Measurements from ENCODE around the gene DLG2.
A peak's percentile ranks its signal among the peaks of the same experiment; 100 is the strongest.

Gene DLG2

GRCh38 chr11:84224042-84224441 is 1403.1 kb downstream of the DLG2 start:
- H3K4me3 ChIP-seq (ENCODE audit: low read depth, low read length) = no peak overlapping the region
- DNase-seq (ENCODE audit: low read depth) = peak; percentile 1
- no peak for TF ChIP-seq CTCF (conservative IDR thresholded peaks at IDR 0.05; ENCODE audit: low read depth, low read length)

GRCh38 chr11:84218318-84218717 is 1408.8 kb downstream of the DLG2 start:
- H3K4me3 ChIP-seq (ENCODE audit: low read depth, low read length) = no peak overlapping the region
- no peak for TF ChIP-seq CTCF (conservative IDR thresholded peaks at IDR 0.05; ENCODE audit: low read depth, low read length)
- no peak for DNase-seq (ENCODE audit: low read depth)

GRCh38 chr11:84215672-84216071 is 1411.5 kb downstream of the DLG2 start:
- no peak for DNase-seq (ENCODE audit: low read depth)
- no peak for TF ChIP-seq CTCF (conservative IDR thresholded peaks at IDR 0.05; ENCODE audit: low read depth, low read length)

GRCh38 chr11:84214557-84214956 is 1412.6 kb downstream of the DLG2 start:
- DNase-seq (ENCODE audit: low read depth) = no peak
- no peak for TF ChIP-seq CTCF (conservative IDR thresholded peaks at IDR 0.05; ENCODE audit: low read depth, low read length)
- no peak overlapping the region for H3K4me3 ChIP-seq (ENCODE audit: low read depth, low read length)

More at GRCh38 chr11:84215672-84216071, 1411.5 kb downstream of the DLG2 start:
- H3K4me3 ChIP-seq (ENCODE audit: low read depth, low read length) = no peak overlapping the region

- TF ChIP-seq CTCF (conservative IDR thresholded peaks at IDR 0.05; ENCODE audit: low read depth, low read length) = no peak
- no peak overlapping the region for H3K4me3 ChIP-seq (ENCODE audit: low read depth, low read length)
- DNase-seq (ENCODE audit: low read depth) = no peak
Measured at GRCh38 chr11:84212468-84213390, 1414.4 kb downstream of the DLG2 start.

- no peak for TF ChIP-seq CTCF (conservative IDR thresholded peaks at IDR 0.05; ENCODE audit: low read depth, low read length)
- H3K4me3 ChIP-seq (ENCODE audit: low read depth, low read length) = no peak overlapping the region
- no peak for DNase-seq (ENCODE audit: low read depth)
Measured at GRCh38 chr11:84211896-84212295, 1415.2 kb downstream of the DLG2 start.

GRCh38 chr11:84194696-84195095 is 1432.4 kb downstream of the DLG2 start:
- DNase-seq (ENCODE audit: low read depth) = no peak
- no peak for TF ChIP-seq CTCF (conservative IDR thresholded peaks at IDR 0.05; ENCODE audit: low read depth, low read length)

More at GRCh38 chr11:84194696-84195095, 1432.4 kb downstream of the DLG2 start:
- no peak overlapping the region for H3K4me3 ChIP-seq (ENCODE audit: low read depth, low read length)

Measured in choroid plexus epithelial cell (primary cell).